ENCODE results near the gene GABRG3. TPM values are rescaled to one million over a fixed set of nuclear protein-coding genes. Genes with fewer than 3 reads are reported as not detected.
A peak's percentile ranks its signal among the peaks of the same experiment; 100 is the strongest.

The GABRG3 gene
- total and polyA plus RNA-seq, 5 donors: under 0.01 TPM; not detected in 4

DNA sequence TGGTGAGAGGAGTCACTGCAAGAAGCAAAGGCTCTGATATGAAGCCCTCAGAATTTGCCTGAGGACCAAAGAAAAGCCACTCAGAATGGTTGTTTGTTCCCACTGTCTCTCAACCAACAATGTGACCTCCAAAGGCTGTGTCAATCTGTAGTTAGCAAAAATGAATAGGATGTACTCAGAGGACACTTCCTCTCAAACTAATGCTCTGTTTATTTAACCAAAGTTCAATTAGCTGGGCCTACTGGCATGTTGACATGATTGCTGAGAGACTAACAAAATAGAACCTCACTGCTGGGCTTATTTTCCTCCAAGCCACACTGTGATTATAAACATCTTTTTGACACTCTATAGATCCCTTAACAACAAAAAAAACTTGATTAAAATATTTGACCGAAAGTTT lies 605.6 kb downstream of the GABRG3 start:
- no peak overlapping the region for H3K4me3 ChIP-seq (ENCODE audit: low read length)
- intact Hi-C loops (cut with DNase I): no loop called here
- no peak for ATAC-seq
- H3K27me3 ChIP-seq (ENCODE audit: control insufficient read depth, insufficient read depth): no peaks in the 10 kb centered on the region
- 91% methylated on average over 1 of the region's 1 CpG for WGBS
- H3K4me1 ChIP-seq (ENCODE audit: control insufficient read depth, insufficient read depth, low read length): no peaks in the 10 kb centered on the region
- no peak overlapping the region for H3K27ac ChIP-seq (ENCODE audit: low read length)
- DNase-seq: no peak
- H3K9me3 ChIP-seq (ENCODE audit: control insufficient read depth, low read length): no peaks in the 10 kb centered on the region

DNA sequence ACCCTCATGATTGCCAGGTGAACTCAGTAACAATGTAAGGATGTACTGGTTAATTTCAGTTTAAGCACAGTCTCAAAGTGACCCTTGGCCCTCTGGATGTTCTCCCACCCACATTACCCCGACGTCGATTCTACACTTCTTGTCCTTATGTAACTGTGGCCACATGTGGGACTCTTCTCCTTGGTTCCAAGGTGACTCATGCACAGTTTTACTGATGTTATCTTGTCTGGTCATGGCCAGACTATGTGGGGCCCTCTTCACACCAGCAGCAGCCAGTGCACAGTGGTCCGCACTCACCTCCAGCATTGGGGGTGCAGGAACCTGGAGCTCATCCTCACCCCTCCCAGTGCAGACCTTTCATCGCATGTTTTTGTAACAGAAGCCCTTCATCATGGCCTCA lies 608.8 kb downstream of the GABRG3 start:
- Histone ChIP-seq H3K4me3 (ENCODE audit: low read length) (no peak overlapping the region), H3K27ac (ENCODE audit: low read length) (no peak overlapping the region), H3K4me1 (ENCODE audit: control insufficient read depth, insufficient read depth, low read length) (no peaks in the 10 kb centered on the region), H3K9me3 (ENCODE audit: control insufficient read depth, low read length) (no peaks in the 10 kb centered on the region), H3K27me3 (ENCODE audit: control insufficient read depth, insufficient read depth) (no peaks in the 10 kb centered on the region)
- no peak for DNase-seq
- WGBS: 92% methylated on average over 5 of the region's 5 CpGs
- no peak for ATAC-seq
- intact Hi-C loops (cut with DNase I): no loop called here

DNA sequence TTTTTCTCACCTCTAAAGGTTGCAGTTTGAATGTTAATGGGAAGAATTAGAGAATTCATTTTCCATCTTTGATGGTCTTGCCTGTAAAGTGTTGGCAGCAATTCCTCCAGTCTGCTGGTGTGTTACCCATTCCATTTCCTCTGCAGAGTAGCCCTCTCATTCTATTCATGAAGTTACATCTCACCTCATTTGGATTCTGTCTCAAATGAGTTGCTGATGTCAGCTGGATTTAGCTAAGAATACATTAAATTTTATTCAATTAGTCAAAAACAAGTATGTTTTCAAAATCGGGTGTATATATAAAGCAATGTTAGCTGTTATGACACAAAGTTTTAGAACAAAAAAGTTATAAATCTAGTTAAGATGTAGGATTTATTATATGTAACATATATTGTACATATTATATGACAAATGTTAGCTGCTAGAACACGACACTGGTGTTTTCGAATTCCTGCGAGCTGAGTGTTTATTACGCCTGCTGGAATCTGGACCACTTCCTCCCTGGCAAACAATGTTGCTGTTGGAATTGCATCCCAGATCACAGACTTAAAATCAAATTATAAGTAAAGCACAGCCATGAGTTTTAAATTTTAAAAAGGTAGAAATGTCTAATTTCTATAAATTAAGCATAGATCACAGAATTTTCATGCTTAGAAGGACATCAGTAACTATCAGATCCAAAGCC lies 611.9 kb downstream of the GABRG3 start:
- H3K27ac ChIP-seq (ENCODE audit: low read length): no peak overlapping the region
- intact Hi-C loops (cut with DNase I): no loop called here
- no peak overlapping the region for H3K4me3 ChIP-seq (ENCODE audit: low read length)
- no peaks in the 10 kb centered on the region for H3K27me3 ChIP-seq (ENCODE audit: control insufficient read depth, insufficient read depth)
- no peaks in the 10 kb centered on the region for H3K4me1 ChIP-seq (ENCODE audit: control insufficient read depth, insufficient read depth, low read length)
- H3K9me3 ChIP-seq (ENCODE audit: control insufficient read depth, low read length): no peaks in the 10 kb centered on the region
- 49% methylated on average over 5 of the region's 5 CpGs for WGBS
- ATAC-seq (no peak), DNase-seq (no peak)

DNA sequence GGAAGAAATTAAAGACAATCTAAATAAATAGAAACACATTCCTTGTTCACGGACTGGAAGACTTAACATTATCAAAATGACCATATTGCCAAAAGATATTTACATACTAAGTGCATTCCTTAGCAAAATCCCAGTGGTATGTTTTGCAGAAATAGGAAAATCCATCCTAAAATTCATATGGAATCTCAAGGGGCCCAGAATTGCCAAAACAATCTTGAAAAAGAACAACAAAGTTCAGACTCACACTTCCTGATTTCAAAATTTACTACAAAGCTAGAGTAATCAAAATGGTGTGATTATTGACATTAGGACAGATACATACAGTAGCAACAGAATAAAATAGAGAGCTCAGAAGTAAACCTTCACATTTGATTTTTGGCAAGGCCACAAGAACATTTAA lies 612.7 kb downstream of the GABRG3 start:
- intact Hi-C loops (cut with DNase I): no loop called here
- no peak overlapping the region for H3K4me3 ChIP-seq (ENCODE audit: low read length)
- H3K27me3 ChIP-seq (ENCODE audit: control insufficient read depth, insufficient read depth): no peaks in the 10 kb centered on the region
- ATAC-seq (no peak), DNase-seq (no peak)
- H3K4me1 ChIP-seq (ENCODE audit: control insufficient read depth, insufficient read depth, low read length): no peaks in the 10 kb centered on the region
- 8% methylated on average over 1 of the region's 1 CpG for WGBS
- H3K27ac ChIP-seq (ENCODE audit: low read length): no peak overlapping the region
- no peaks in the 10 kb centered on the region for H3K9me3 ChIP-seq (ENCODE audit: control insufficient read depth, low read length)

DNA sequence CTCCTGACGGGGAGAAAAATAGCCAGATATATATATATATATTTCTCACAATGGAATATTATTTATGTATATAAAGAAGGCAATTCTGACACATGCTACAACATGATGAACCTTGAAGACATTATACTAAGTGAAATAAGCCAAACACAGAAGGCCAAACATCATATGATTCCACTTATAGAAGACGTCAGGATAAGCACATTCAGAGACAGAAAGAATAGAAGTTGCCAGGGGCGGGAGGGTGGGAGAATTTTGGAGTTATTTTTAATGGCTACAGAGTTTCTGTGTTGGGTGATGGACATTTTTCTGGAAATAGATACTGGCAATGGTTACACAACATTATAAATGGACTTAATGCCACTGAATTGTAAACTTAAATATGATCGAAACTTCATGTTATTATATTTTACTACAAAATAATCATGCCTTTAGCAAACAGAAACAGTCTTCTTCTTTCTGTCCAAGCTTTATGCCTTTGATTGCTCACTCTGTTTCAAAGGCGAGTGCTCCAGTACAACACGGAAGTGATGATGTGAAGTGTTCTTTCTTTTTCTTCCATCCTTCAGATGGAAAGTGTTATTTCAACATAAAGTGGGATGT lies 614.2 kb downstream of the GABRG3 start:
- no peak for DNase-seq
- ATAC-seq: no peak
- no peaks in the 10 kb centered on the region for H3K4me1 ChIP-seq (ENCODE audit: control insufficient read depth, insufficient read depth, low read length)
- intact Hi-C loops (cut with DNase I): no loop called here
- H3K4me3 ChIP-seq (ENCODE audit: low read length): no peak overlapping the region
- no peaks in the 10 kb centered on the region for H3K9me3 ChIP-seq (ENCODE audit: control insufficient read depth, low read length)
- H3K27ac ChIP-seq (ENCODE audit: low read length): no peak overlapping the region
- no peaks in the 10 kb centered on the region for H3K27me3 ChIP-seq (ENCODE audit: control insufficient read depth, insufficient read depth)
- 76% methylated on average over 6 of the region's 6 CpGs for WGBS

DNA sequence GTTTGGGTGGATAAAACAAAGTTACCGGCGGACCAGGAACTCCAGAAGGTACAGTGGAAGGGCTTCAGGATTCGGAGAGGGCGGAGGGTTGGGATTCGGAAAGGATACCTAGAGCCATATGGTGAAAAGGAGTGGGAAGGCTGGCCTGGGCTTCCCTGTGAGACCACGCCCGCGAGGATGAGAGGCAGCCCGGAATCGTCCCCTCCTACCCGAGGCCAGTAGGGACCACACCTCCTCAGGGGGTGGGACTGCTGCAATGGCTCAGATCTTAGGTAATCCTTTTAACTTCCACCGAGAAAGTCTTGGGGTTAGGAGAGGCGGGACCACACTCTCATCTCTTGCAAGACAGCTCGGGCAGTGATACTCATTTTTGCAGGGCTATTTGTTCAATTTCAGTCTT lies 616.8 kb downstream of the GABRG3 start:
- DNase-seq: no peak
- intact Hi-C loops (cut with DNase I): no loop called here
- Histone ChIP-seq H3K9me3 (ENCODE audit: control insufficient read depth, low read length) (no peaks in the 10 kb centered on the region), H3K27ac (ENCODE audit: low read length) (no peak overlapping the region), H3K4me3 (ENCODE audit: low read length) (no peak overlapping the region), H3K4me1 (ENCODE audit: control insufficient read depth, insufficient read depth, low read length) (no peaks in the 10 kb centered on the region), H3K27me3 (ENCODE audit: control insufficient read depth, insufficient read depth) (no peaks in the 10 kb centered on the region)
- ATAC-seq: peak in 1 of 2 donors; percentile 16
- WGBS: 24% methylated on average over 14 of the region's 14 CpGs

DNA sequence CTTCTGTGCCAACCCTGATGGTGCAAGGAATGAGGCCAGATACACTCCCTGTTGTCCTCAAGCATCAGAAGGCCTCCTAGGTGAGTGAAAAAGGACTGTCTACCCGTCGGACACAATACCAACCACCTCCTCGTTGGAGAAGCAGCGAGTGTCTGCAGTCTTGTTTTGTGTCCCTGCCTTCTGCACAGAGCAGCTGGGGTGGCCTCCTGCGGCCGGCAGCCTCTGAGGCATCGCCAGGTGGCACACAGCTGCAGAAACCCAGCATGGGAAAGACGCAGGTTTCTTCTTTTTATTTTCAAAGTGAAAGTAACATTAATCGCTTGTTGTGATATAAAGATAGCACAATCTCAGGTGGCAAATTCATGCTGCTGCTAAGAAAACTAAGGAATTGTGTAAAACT lies 618.3 kb downstream of the GABRG3 start:
- 74% methylated on average over 9 of the region's 9 CpGs for WGBS
- intact Hi-C loops (cut with DNase I): no loop called here
- no peaks in the 10 kb centered on the region for H3K9me3 ChIP-seq (ENCODE audit: control insufficient read depth, low read length)
- no peak overlapping the region for H3K4me3 ChIP-seq (ENCODE audit: low read length)
- H3K27ac ChIP-seq (ENCODE audit: low read length): no peak overlapping the region
- H3K4me1 ChIP-seq (ENCODE audit: control insufficient read depth, insufficient read depth, low read length): no peaks in the 10 kb centered on the region
- no peak for DNase-seq
- H3K27me3 ChIP-seq (ENCODE audit: control insufficient read depth, insufficient read depth): no peaks in the 10 kb centered on the region
- ATAC-seq: no peak

DNA sequence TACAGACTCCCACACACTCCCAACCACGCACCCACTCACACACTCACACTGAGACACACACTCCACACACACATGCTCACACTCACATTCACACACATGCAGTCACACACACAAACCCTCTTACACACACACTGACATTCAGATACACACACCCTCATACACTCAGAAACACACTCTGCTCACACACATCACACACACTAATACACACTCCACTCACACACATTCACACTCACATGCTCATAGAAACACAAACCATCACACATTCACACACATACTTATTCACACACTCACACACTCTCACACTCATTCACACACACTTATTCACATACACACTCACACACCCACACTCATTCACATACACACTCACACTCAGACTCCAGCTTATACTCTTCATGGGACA lies 618.8 kb downstream of the GABRG3 start:
- H3K27ac ChIP-seq (ENCODE audit: low read length): no peak overlapping the region
- ATAC-seq: no peak
- no peak for DNase-seq
- H3K27me3 ChIP-seq (ENCODE audit: control insufficient read depth, insufficient read depth): no peaks in the 10 kb centered on the region
- H3K9me3 ChIP-seq (ENCODE audit: control insufficient read depth, low read length): no peaks in the 10 kb centered on the region
- no peak overlapping the region for H3K4me3 ChIP-seq (ENCODE audit: low read length)
- no peaks in the 10 kb centered on the region for H3K4me1 ChIP-seq (ENCODE audit: control insufficient read depth, insufficient read depth, low read length)
- 71% methylated on average over 1 of the region's 1 CpG for WGBS
- intact Hi-C loops (cut with DNase I): loop anchor here in 1 of 4 donors (10.0 kb wide), 1 partner anchor 45 kb away; no protein-coding TSS in a partner anchor

Other genes with a start within 250 kb of the GABRG3 start
- gene GABRB3, start 198.1 kb upstream of the GABRG3 start, total RNA-seq: 10 to 100 TPM; 23.7 to 63.4 (median 28.7) TPM
- gene GABRB3, start 198.1 kb upstream of the GABRG3 start, polyA plus RNA-seq: 6.3 TPM
- gene GABRA5, start 104.1 kb upstream of the GABRG3 start, total RNA-seq: 1 to 10 TPM in 3 of 4 donors, under 1 TPM in 1; 0.74 to 2.3 (median 1.6) TPM
- gene GABRA5, start 104.1 kb upstream of the GABRG3 start, polyA plus RNA-seq: 0.27 TPM